ENCODE data around the gene ASPHD2. TPM values are rescaled to one million over a fixed set of nuclear protein-coding genes. Genes with fewer than 3 reads are reported as not detected.

Gene ASPHD2
- total RNA-seq, 1 experiment from 2014 or later, result 0.40 TPM

- no peak overlapping the region for H3K27ac Mint-ChIP-seq (ENCODE audit: unreplicated experiment)
- TF ChIP-seq CTCF (IDR thresholded peaks at IDR 0.05; ENCODE audit: unreplicated experiment), result no peak
- no peaks in the 10 kb centered on the region for H3K9me3 Mint-ChIP-seq (ENCODE audit: low read depth, unreplicated experiment)
- H3K4me1 Mint-ChIP-seq (ENCODE audit: low read depth, unreplicated experiment), result no peaks in the 10 kb centered on the region
- intact Hi-C loops (cut with micrococcal nuclease; ENCODE audit: unreplicated experiment), result no loop called here
- no peak for DNase-seq
- H3K36me3 Mint-ChIP-seq (ENCODE audit: insufficient read depth, unreplicated experiment), result no peaks in the 10 kb centered on the region
- H3K27me3 Mint-ChIP-seq (ENCODE audit: unreplicated experiment), result peaks cover 19% of the 10 kb centered on the region
- no TSS peak for BruUV-seq (replicated peaks)
- H3K4me3 Mint-ChIP-seq (ENCODE audit: low read depth, unreplicated experiment), result no peak overlapping the region
- CTCF ChIA-PET, result no interaction called here
Measured at GRCh38 chr22:26409719-26410335, 19.2 kb upstream of the ASPHD2 start.

GRCh38 chr22:26410386-26410785, 18.7 kb upstream of the ASPHD2 start:
- H3K4me3 Mint-ChIP-seq (ENCODE audit: low read depth, unreplicated experiment), result no peak overlapping the region
- H3K27me3 Mint-ChIP-seq (ENCODE audit: unreplicated experiment), result peaks cover 17% of the 10 kb centered on the region
- H3K4me1 Mint-ChIP-seq (ENCODE audit: low read depth, unreplicated experiment), result no peaks in the 10 kb centered on the region
- CTCF ChIA-PET, result no interaction called here
- no TSS peak for BruUV-seq (replicated peaks)
- H3K9me3 Mint-ChIP-seq (ENCODE audit: low read depth, unreplicated experiment), result no peaks in the 10 kb centered on the region
- no peak overlapping the region for H3K27ac Mint-ChIP-seq (ENCODE audit: unreplicated experiment)
- no peak for TF ChIP-seq CTCF (IDR thresholded peaks at IDR 0.05; ENCODE audit: unreplicated experiment)
- H3K36me3 Mint-ChIP-seq (ENCODE audit: insufficient read depth, unreplicated experiment), result no peaks in the 10 kb centered on the region
- DNase-seq, result no peak
- intact Hi-C loops (cut with micrococcal nuclease; ENCODE audit: unreplicated experiment), result no loop called here

- Mint-ChIP-seq H3K36me3 (ENCODE audit: insufficient read depth, unreplicated experiment) (no peaks in the 10 kb centered on the region), H3K4me3 (ENCODE audit: low read depth, unreplicated experiment) (no peak overlapping the region), H3K4me1 (ENCODE audit: low read depth, unreplicated experiment) (no peaks in the 10 kb centered on the region), H3K27me3 (ENCODE audit: unreplicated experiment) (peaks cover 44% of the 10 kb centered on the region), H3K9me3 (ENCODE audit: low read depth, unreplicated experiment) (no peaks in the 10 kb centered on the region), H3K27ac (ENCODE audit: unreplicated experiment) (no peak overlapping the region)
- TF ChIP-seq CTCF (IDR thresholded peaks at IDR 0.05; ENCODE audit: unreplicated experiment), result no peak
- CTCF ChIA-PET, result interaction anchor here (0.6 kb wide), 1 partner anchor 14 kb away, joined by 4 read pairs; no protein-coding TSS in a partner anchor
- no peak for DNase-seq
- BruUV-seq (replicated peaks), result no TSS peak
- intact Hi-C loops (cut with micrococcal nuclease; ENCODE audit: unreplicated experiment), result no loop called here
Measured at GRCh38 chr22:26414347-26414746, 14.7 kb upstream of the ASPHD2 start.

- H3K9me3 Mint-ChIP-seq (ENCODE audit: low read depth, unreplicated experiment), result no peaks in the 10 kb centered on the region
- no TSS peak for BruUV-seq (replicated peaks)
- H3K27ac Mint-ChIP-seq (ENCODE audit: unreplicated experiment), result no peak overlapping the region
- no peaks in the 10 kb centered on the region for H3K4me1 Mint-ChIP-seq (ENCODE audit: low read depth, unreplicated experiment)
- no peaks in the 10 kb centered on the region for H3K36me3 Mint-ChIP-seq (ENCODE audit: insufficient read depth, unreplicated experiment)
- intact Hi-C loops (cut with micrococcal nuclease; ENCODE audit: unreplicated experiment), result no loop called here
- no peak for DNase-seq
- CTCF ChIA-PET, result interaction anchor here (1.2 kb wide), 1 partner anchor 14 kb away, joined by 3 read pairs; no protein-coding TSS in a partner anchor
- no peak for TF ChIP-seq CTCF (IDR thresholded peaks at IDR 0.05; ENCODE audit: unreplicated experiment)
- no peak overlapping the region for H3K4me3 Mint-ChIP-seq (ENCODE audit: low read depth, unreplicated experiment)
- H3K27me3 Mint-ChIP-seq (ENCODE audit: unreplicated experiment), result peaks cover 63% of the 10 kb centered on the region
Measured at GRCh38 chr22:26416256-26416655, 12.8 kb upstream of the ASPHD2 start.
